D721Med (cell line): ENCODE data around the gene MAMSTR.
"Not testable (repeated sequence)": the region's sequence is repeated elsewhere in the genome, so short reads cannot be mapped to it uniquely, and the experiment has no call there.

Experiments
- DNase-seq: peaks from one replicate; pipeline ENCODE4 v3.0.0; 2011; ENCODE audit warnings: low spot score; ENCODE audit not compliant: insufficient read length
- FAIRE-seq: peaks from 2 replicates; lab custom pipeline; 2011; peaks lifted over from hg19 to GRCh38; lab: Jason Lieb, UNC
- CTCF ChIP-seq: IDR thresholded peaks from 2 replicates; pipeline ENCODE4 v1.5.1; 2012; ENCODE audit warnings: mild to moderate bottlenecking, control low read depth; ENCODE audit not compliant: insufficient read depth; ENCODE audit errors: missing control alignments

Gene MAMSTR

GRCh38 chr19:48703316-48703715, 16.2 kb downstream of the MAMSTR start:
- no peak for TF ChIP-seq CTCF
- DNase-seq (no peak), FAIRE-seq (no peak)

GRCh38 chr19:48702701-48703100, 16.8 kb downstream of the MAMSTR start:
- DNase-seq (no peak), FAIRE-seq (no peak)
- no peak for TF ChIP-seq CTCF

- FAIRE-seq (no peak), DNase-seq (no peak)
Observed at GRCh38 chr19:48698046-48698445, 21.5 kb downstream of the MAMSTR start.

GRCh38 chr19:48696353-48697010, 23.0 kb downstream of the MAMSTR start:
- no peak for TF ChIP-seq CTCF
- DNase-seq (no peak), FAIRE-seq (no peak)

More at GRCh38 chr19:48698046-48698445, 21.5 kb downstream of the MAMSTR start:
- TF ChIP-seq CTCF: no peak

- TF ChIP-seq CTCF: no peak
- DNase-seq (no peak), FAIRE-seq (no peak)
Observed at GRCh38 chr19:48695743-48696352, 23.7 kb downstream of the MAMSTR start, which contains the start of gene FUT2. FUT2 (plus strand) TSS chr19:48695971; CDS start chr19:48702957, 6,986 bp downstream.

GRCh38 chr19:48693629-48694028, 25.9 kb downstream of the MAMSTR start:
- not testable (repeated sequence) for FAIRE-seq, DNase-seq

- no peak for DNase-seq
- FAIRE-seq: no peak
- no peak for TF ChIP-seq CTCF
Observed at GRCh38 chr19:48689449-48689848, 30.1 kb downstream of the MAMSTR start.
